ENCODE data around the gene SLC9B1.

GRCh38 chr4:103052145-103052544 lies 32.6 kb upstream of the SLC9B1 start:
- TF ChIP-seq ZNF274 (IDR thresholded peaks at IDR 0.05; ENCODE audit: low read depth, low read length), result no peak
- TF ChIP-seq YY1 (IDR thresholded peaks at IDR 0.05; ENCODE audit: insufficient read depth, insufficient read length), result no peak
- no peak for TF ChIP-seq SUZ12 (IDR thresholded peaks at IDR 0.05; ENCODE audit: extremely low read depth, insufficient read depth, insufficient read length)
